KBM-7 (cell line): Measurements from ENCODE around the gene THSD7B.

Experiments
- DNase-seq: peaks from one replicate; pipeline ENCODE4 v3.0.0-alpha.2; 2015
- in situ Hi-C: fragments of 300-500 bp; cut with MboI; formaldehyde crosslinking; loops from 2 replicates; pipeline ENCODE4 v1.14.3; 2020; ENCODE audit warnings: low sequenced_read_pairs, low pct_unique_long_range_greater_than_20kb, mixed read lengths

Gene THSD7B

DNA sequence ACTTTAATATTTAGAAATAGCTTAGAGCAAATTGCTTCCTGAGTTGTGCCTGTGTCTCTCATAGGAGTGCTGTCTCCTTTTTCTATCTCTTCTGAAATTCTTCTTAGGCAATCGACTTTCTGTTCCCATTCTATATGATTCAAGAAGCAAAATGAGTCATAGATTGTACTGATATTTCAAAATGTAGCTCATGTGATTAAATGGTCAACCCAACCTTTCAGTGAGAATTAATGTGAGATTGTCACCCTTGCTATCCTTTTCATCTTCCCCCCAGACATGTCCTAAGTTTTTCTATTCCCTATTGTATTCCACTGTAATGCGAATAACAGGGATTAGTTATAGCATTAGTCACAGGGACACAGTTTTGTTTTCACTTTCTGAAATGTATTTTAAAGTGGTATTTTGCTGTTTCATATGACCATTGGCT is 413.6 kb downstream of the THSD7B start:
- in situ Hi-C loops, result no loop called here
- no peak for DNase-seq

DNA sequence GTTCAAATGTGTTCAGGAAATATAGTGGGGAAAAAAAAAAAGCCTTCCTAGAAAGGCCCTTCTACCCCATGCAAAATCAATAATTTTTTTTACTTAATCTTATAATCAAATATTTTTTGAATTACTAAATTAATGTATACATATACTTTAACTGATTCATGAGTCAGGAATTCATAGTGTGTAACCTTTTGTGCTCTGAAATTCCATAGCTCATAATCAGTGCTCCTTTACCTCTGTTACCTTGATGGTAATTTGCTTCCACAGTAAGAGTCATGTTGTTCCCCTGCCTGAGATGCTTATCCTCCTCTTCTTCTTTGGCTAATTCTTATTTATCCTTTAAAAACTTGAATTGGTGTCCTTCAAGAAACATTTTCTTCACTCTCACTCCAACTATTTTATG is 414.2 kb downstream of the THSD7B start:
- in situ Hi-C loops, result no loop called here

DNA sequence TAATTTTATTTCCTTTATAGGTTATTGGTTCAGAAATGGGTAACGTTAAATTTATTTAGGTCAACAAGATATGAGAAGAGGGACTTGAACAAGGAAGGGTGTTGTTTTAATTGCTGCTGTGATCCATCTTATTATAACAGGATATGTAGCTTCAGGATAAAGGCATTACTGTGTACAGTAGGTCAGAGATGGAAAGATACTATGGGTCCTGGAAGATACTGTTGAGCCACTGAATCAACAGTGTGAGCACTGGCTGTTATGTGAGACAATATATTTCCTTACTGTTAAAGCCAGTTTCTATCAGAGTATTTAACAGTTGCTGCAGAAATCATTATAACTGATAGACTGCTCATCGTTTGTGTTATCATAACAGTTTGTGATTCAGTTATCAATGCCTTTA is 414.7 kb downstream of the THSD7B start:
- in situ Hi-C loops, result no loop called here

More for the DNA sequence above, 414.2 kb downstream of the THSD7B start:
- no peak for DNase-seq

DNA sequence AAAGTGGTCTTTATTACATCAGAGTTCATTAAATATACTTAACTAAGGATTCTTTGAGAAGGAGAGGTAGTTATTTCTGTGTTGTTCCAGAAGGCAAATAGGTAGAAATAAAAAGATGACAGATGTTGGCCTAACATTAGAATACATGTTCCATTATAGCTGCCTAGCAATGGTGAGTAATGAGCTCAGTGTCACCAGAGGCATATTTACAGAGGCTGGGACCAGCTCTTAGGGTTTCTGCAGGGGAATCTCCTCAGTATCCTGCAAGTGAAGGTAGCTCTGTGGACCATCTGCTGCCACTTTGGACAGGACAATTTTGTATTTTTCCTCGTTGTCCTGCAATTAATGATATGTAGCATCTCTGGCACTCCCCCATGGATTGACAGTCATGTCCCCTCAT is 416.0 kb downstream of the THSD7B start:
- DNase-seq, result no peak
- in situ Hi-C loops, result no loop called here

More for the DNA sequence above, 414.7 kb downstream of the THSD7B start:
- DNase-seq, result no peak

DNA sequence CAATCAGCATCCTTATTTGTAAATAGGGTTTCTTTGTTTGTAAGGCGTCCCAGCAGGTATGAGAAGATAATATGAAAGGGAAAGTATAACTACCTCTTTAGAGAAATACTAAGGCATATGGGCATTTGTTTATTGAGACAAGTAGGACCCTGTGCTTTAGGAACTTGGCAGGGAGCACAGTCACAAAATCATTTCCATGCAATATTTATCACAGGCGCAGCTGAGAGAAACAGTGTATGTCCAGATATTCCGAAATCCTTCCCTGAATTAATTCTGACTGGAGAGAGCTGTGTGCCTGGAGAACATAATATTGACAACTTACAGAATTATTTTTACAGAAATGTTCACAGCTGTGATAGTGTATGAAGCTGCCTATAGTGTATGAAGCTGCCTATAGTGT is 416.7 kb downstream of the THSD7B start:
- in situ Hi-C loops, result no loop called here
- no peak for DNase-seq

DNA sequence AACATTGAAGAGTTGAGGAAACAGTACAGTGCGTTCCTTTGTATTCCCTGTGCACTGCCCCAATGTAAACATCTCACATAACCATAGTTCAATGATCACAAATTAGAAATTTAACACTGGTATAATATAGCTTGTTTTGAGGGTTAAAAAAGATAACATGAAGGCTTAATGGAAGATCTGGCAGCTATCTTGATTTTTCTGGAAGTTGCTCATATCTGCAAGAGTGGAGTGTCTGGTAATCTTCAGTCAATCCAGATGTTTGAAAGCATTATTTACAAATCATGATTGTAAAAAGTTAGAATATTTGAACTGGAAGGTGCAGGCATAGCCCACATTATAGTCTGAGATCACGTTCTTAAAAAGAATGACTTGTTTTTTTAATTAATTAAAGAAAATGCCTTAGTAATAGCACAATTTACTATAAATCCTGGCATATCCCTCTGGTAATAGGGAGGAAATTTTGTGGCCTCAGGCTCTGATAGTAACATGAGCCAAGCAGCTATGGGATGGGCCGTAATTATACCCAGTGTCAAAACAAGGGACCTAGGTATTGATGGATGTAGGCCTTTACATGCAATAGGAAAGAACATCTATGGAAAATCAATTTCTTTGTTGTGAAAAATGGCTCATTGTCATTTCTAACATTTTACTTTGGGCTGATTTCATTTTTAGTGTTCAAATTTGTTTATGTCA is 418.0 kb downstream of the THSD7B start:
- in situ Hi-C loops, result no loop called here
- DNase-seq, result no peak

DNA sequence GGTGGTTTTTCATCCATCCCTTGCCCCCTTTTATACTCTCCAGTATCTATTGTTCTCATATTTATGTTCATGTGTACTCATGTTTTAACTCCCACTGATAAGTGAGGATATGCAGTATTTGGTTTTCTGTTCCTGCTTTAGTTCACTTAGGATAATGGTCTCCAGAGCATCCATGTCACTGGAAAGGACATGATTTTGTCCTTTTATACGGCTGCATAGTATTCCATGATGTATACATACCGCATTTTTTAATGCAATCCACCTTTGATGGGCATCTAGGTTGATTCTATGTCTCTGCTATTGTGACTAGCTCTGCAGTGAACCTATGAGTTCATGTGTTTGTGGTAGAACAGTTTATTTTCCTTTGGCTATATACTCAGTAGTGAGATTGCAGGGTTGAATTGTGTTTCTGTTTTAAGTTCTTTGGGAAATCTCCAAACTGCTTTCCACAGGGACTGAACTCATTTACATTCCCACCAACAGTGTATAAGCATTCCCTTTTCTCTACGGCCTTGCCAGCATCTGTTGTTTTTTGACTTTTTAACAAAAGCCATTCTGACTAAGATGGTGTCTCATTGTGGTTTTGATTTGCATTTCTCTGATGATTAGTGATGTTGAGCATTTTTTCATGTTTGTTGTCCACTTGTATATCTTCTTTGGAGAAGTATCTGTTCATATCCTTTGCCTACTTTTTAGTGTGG is 420.2 kb downstream of the THSD7B start:
- in situ Hi-C loops, result no loop called here

DNA sequence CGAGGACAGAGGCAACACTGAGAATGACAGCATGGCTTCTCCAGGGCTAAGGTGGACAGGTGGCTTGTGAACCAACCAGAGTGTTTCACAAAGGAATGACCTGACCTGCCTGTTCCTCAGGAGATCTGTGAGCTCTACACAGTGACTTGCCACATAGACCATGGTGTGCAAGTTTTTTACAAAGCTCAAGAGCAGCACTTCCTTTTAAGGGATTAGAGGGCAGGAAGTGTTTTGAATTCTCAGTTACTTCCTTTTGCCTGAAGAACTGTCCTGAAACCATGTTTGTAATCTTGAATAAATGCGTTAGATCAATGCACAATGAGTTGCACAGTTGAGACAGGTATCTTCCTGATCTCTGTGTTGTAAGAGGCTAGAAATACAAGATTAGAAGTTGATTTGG is 421.9 kb downstream of the THSD7B start:
- no peak for DNase-seq
- in situ Hi-C loops, result no loop called here

More for the DNA sequence above, 420.2 kb downstream of the THSD7B start:
- DNase-seq, result no peak

DNA sequence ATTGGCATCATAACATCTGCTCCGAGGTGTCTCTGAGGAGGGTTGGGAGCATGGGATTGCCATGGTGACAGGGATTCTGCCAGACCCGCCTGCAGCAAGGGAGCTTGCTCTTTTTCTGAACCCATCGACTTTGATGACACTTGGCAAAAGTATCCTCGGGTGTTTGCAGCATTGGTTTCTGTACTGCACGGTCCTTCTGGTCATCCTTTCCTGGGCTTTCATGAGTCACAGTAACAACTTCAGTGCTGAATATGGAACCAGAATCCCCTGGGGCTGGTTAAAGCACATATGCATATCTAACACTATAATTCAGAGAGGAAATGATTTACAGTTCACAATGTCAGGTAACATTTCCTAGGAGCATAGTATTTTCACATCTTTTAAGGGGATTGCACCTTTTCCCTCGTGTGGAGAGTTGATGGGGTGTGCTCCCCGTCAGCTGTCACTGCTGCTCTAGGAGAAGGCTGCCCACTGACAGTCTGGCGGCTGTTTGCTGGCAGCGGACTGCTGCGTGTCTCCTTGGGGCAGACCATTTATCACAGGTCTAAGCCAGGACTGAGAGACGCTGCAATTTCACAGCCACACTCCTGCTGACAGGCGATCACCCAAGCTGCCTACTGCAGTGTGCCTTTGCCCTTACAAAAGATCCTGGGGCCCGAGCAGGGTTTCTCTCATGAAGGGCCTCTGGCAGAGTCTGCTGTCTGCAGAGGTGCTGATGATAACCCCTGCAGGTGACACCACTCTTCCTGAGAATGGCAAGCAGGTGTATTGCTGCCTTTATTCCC is 425.3 kb downstream of the THSD7B start:
- no peak for DNase-seq
- in situ Hi-C loops, result no loop called here

DNA sequence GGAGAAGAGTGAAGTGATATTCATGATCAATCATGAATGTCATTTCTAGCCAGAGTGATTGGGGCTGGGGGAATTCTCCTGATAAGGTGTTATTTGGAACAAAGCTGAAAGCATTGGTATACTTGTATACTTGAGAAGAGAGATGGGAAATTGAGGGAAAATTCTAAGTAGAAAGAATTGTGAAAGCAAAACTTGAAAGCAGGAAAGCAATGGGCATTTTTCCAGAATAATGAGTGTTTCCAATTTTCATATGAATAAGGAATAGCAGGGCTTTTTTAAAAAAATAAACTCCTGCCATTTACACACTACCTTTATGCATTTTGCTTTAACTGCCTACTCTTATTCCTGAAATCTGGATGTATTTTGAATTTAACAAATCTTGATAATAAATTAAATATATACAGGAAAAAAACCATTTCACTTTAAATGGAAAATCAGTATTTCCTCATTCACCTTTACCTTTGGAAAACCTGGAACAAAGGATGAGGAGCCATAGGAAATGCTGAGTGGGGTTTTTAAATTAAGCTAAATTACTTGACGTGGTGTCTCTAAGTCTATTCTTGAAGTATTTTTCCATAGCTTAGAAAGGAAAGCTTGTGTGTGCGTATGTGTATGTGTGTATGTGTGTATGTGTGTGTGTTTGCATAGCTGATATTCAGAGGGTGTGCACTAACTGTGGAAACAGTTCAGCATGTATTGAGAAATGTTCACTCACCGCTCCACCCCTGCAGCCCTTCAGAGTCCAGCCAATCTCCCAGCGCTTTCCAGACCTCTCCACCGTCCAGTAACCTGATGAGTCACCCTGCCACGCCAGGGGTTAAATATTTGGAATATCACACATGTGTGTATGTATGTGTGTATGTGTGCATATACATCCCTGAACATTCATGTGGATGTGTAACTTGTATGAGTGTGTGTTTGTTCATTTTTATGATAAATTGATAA is 427.3 kb downstream of the THSD7B start:
- in situ Hi-C loops, result no loop called here
- no peak for DNase-seq

DNA sequence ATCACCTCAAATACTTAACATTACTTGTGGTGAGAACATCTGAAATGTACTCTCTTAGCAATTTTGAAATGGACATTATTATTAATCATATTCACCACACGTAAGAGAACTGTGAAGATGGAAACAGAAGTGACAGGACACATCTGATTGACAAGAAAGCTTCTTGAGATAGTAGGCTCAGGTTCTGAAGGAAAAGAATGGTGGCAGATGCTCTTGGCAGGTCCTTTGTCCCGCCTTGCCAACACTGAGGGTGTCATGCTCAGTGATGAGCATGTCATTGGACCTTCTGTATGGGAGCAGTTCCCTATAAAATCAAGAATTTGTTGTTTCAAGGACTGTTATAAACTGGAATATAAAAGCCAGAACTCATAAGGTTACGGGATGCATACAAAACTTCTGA is 428.1 kb downstream of the THSD7B start:
- in situ Hi-C loops, result no loop called here
- no peak for DNase-seq

DNA sequence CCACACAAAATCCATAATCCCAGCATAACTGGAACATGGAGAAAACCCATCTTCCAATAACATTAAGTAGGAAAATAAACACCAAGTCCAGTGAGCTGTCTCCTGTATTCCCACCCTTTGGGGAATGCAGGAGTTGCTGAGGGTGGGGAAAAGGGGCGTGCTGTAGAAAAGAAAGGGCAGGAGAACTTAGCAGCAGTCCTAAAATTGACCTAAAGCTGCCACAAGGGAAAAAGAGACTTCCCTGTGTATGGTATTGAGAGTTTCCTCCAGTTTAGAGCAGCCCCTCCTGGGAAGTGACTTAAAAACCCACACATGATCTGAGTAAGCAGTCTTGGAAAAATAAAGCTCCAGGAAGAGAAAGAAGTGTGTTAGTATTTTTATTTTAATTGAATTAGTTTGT is 428.8 kb downstream of the THSD7B start:
- DNase-seq, result no peak
- in situ Hi-C loops, result no loop called here

DNA sequence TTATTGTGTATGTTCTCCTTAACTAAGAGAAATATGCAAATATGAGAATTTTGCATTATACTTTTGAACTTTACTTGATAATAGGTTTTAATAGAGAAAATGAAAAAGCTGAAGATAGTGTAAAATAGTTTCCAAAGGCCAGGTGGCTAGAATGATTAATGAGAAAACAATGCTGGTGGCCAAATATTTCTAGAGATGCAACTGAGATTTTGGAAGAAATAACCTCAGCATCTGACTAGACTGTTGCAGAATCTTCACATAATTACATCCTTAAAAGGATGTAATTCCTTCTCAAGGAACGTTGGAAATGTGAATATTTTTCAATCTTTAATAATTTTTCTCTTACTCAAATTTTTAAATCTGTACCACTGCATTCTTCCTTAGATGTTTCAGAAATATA is 434.4 kb downstream of the THSD7B start:
- no peak for DNase-seq
- in situ Hi-C loops, result no loop called here

DNA sequence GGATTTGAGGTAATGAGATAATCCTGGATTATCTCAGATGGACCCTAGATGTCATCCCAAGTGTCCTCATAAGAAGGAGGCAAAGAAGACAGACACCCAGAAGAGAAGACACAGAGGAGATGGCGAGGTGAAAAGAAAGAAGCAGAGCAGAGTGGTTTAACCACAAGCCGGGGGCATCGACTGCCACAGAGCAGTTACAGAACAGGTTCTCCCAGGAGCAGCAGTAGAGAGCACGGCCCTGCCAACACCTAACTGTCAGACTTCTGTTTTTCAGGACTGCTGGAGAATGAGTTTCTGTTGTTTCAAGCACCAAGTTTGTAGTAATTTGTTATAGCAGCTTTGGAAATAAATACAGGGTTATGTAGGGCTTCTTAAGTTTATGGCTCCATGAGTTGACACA is 437.0 kb downstream of the THSD7B start:
- in situ Hi-C loops, result no loop called here
- no peak for DNase-seq

DNA sequence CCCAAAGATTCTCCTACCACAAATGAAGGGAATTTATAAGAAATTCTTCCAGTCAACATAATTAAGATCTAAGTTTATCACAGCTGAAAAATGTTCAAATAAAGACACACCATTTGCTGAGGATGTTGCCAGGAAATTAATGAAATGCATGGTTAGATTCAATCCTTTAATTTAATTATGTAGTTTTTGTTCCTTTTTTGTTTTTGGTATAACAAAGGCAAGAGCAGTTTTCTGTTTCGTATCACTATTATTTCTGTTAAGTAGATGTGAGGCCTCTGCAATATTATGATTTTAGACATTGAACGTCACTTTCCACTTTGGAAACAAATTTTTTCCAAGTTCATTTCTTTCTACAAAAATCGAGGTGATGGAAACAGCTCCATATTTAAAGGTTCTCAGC is 440.0 kb downstream of the THSD7B start:
- DNase-seq, result no peak
- in situ Hi-C loops, result no loop called here

DNA sequence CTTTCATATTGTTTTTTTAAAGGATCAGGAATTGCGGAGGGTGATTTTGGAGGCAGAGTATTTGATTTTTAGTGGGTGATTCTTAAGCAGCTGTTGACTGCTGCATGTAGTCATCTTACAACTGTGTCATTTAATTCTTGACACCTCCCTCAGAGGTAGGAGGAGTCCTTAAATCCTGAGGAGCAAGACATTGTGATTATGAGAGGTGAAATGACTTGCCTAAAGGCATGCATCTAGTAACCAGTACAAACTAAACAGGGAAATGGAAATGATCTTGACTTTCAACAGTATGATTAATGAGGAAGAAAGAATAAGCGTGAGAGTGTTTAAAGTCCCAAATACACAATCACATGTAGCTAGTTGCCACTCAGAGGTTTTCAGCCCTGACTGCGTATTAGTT is 440.7 kb downstream of the THSD7B start:
- in situ Hi-C loops, result no loop called here
- no peak for DNase-seq

DNA sequence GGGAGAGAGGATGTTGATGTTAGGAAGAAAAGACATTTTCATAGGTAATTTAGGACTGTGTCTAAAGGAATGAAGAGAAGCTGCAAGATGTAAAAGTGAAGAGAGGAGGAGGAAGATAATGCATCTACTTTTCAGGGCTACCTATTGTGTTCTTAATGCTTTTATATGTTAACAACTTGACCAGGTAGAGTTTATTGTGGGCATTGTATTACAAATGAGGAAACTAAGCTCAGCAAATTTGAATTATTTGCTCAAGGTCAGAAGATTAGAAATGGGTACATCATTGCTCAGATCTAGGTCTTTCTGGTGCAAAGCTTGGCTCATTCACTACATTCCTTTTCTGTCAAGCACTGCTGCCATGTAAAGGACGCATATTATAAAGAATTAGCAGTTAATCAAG is 441.7 kb downstream of the THSD7B start:
- in situ Hi-C loops, result no loop called here
- DNase-seq, result no peak

DNA sequence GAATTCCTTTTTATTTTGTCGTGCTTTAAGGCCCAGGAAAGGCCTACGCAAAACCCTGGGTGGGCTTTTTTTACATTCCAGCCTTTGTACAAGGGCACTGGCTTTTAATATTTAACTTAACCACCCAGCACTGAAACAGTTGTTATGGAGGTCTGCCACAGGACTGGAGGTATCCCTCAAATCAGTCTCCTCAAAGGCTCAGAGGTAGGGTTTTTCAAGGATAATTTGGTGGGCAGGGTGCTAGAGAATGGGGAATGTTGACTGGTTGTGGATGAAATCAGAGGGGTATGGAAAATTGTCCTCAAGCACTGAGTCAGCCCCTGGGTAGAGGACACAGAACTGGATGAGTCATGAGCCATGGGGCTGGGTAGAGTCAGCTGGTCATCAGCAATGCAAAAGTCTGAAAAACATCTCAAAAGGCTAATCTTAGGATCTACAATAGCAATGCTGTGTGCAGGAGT is 443.1 kb downstream of the THSD7B start:
- in situ Hi-C loops, result no loop called here

DNA sequence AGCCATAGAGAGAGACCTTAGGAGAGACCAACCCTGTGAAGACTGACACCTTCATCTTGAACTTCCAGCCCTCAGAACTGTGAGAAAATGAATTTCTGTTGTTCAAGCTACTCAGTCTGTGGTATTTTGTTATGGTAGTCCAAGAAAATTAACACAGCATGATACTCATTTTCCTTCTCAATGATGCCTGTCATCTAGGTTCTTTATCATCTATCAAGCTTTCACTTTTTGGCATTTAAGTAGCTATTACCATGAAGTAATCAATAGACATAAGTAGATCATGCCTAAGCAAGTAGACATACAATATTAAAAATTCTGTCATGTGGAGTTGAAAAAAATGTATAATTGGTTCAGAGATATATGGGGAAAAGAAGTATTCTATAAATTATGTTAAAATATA is 444.7 kb downstream of the THSD7B start:
- in situ Hi-C loops, result no loop called here
- no peak for DNase-seq

More for the DNA sequence above, 443.1 kb downstream of the THSD7B start:
- DNase-seq, result no peak
